Ishikawa (cell line): ENCODE results near the gene FAF2.

Experiments
- CEBPB ChIP-seq: IDR thresholded peaks from 2 replicates; pipeline ENCODE4 v1.6.1; 2012
- CREB1 ChIP-seq: IDR thresholded peaks from 2 replicates; pipeline ENCODE4 v1.6.1; 2012; ENCODE audit warnings: low read depth
- EGR1 ChIP-seq: IDR thresholded peaks from 2 replicates; pipeline ENCODE4 v1.6.1; 2012
- EP300 ChIP-seq: IDR thresholded peaks from 2 replicates; pipeline ENCODE4 v1.6.1; 2012; ENCODE audit warnings: borderline replicate concordance
- FOXM1 ChIP-seq: IDR thresholded peaks from 2 replicates; pipeline ENCODE4 v1.6.1; 2012; ENCODE audit warnings: low read depth, borderline replicate concordance
- NFIC ChIP-seq: IDR thresholded peaks from 2 replicates; pipeline ENCODE4 v1.6.1; 2012
- RAD21 ChIP-seq: IDR thresholded peaks from 2 replicates; pipeline ENCODE4 v1.6.1; 2012; ENCODE audit warnings: low read depth
- REST ChIP-seq: IDR thresholded peaks from 2 replicates; pipeline ENCODE4 v1.6.1; 2012; ENCODE audit warnings: low read depth, mild to moderate bottlenecking
- TAF1 ChIP-seq: IDR thresholded peaks from 2 replicates; pipeline ENCODE4 v1.6.1; 2012; ENCODE audit warnings: low read depth, mild to moderate bottlenecking
- TCF12 ChIP-seq: IDR thresholded peaks from 2 replicates; pipeline ENCODE4 v1.6.1; 2012; ENCODE audit warnings: low read depth
- TEAD4 ChIP-seq: IDR thresholded peaks from 2 replicates; pipeline ENCODE4 v1.6.1; 2012
- YY1 ChIP-seq: IDR thresholded peaks from 2 replicates; pipeline ENCODE4 v1.6.1; 2012; ENCODE audit warnings: low read depth
- ZBTB7A ChIP-seq: IDR thresholded peaks from 2 replicates; pipeline ENCODE4 v1.6.1; 2012; ENCODE audit warnings: low read depth
- TF ChIP-seq, protein P1 (sequence below): IDR thresholded peaks from 2 replicates; pipeline ENCODE4 v1.6.1; 2012
- TF ChIP-seq, protein P2 (sequence below): IDR thresholded peaks from 2 replicates; pipeline ENCODE4 v1.6.1; 2012

FAF2 gene

DNA sequence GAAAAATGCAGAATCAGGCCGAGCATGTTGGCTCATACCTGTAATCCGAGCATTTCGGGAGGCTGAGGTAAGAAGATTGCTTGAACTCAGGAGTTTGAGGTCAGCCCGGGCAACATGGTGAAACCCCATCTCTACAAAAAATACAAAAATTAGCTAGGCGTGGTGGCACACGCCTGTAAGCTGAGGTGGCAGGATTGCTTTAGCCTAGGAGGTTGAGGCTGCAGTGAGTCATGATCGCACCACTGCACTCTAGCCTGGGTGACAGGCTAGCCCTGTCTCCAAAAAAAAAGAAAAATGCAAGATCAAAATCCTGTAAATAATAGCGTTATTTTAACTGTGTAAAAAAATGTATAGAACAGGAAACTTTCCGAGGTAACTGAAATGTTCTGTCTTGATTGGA lies 49.7 kb downstream of the FAF2 start:
- TF ChIP-seq, protein P1, sequence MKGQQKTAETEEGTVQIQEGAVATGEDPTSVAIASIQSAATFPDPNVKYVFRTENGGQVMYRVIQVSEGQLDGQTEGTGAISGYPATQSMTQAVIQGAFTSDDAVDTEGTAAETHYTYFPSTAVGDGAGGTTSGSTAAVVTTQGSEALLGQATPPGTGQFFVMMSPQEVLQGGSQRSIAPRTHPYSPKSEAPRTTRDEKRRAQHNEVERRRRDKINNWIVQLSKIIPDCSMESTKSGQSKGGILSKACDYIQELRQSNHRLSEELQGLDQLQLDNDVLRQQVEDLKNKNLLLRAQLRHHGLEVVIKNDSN = no peak
- no peak for TF ChIP-seq REST
- TF ChIP-seq YY1 = no peak
- no peak for TF ChIP-seq NFIC
- TF ChIP-seq RAD21 = no peak
- TF ChIP-seq EP300 = no peak
- no peak for TF ChIP-seq CREB1
- no peak for TF ChIP-seq TCF12

- TF ChIP-seq EGR1 (no peak), FOXM1 (no peak), RAD21 (no peak), TCF12 (no peak), ZBTB7A (no peak), EP300 (no peak), CREB1 (no peak), YY1 (no peak), NFIC (no peak), TEAD4 (no peak), TAF1 (no peak), REST (no peak), CEBPB (no peak)
- TF ChIP-seq, protein P2, sequence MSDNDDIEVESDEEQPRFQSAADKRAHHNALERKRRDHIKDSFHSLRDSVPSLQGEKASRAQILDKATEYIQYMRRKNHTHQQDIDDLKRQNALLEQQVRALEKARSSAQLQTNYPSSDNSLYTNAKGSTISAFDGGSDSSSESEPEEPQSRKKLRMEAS = no peak
- TF ChIP-seq, protein P1 = no peak
Measured at GRCh38 chr5:176499273-176499672, 51.1 kb downstream of the FAF2 start.

GRCh38 chr5:176500511-176500910 lies 52.3 kb downstream of the FAF2 start:
- no peak for TF ChIP-seq FOXM1
- TF ChIP-seq TEAD4 = no peak
- TF ChIP-seq RAD21 = no peak
- TF ChIP-seq, protein P1 = no peak
- TF ChIP-seq, protein P2 = no peak
- no peak for TF ChIP-seq CEBPB
- TF ChIP-seq ZBTB7A = no peak
- TF ChIP-seq TAF1 = no peak
- no peak for TF ChIP-seq REST
- no peak for TF ChIP-seq TCF12
- TF ChIP-seq CREB1 = no peak
- no peak for TF ChIP-seq EGR1
- no peak for TF ChIP-seq NFIC
- TF ChIP-seq YY1 = no peak
- TF ChIP-seq EP300 = no peak

- no peak for TF ChIP-seq ZBTB7A
- no peak for TF ChIP-seq CREB1
- no peak for TF ChIP-seq EP300
- no peak for TF ChIP-seq YY1
- TF ChIP-seq NFIC = no peak
- TF ChIP-seq TCF12 = no peak
- TF ChIP-seq CEBPB = no peak
- no peak for TF ChIP-seq RAD21
- no peak for TF ChIP-seq TAF1
- TF ChIP-seq, protein P1 = no peak
- TF ChIP-seq FOXM1 = no peak
Measured at GRCh38 chr5:176501333-176501732, 53.1 kb downstream of the FAF2 start.
